SKM-1 (cell line): ENCODE measurements around the gene GLB1L3.
A peak's percentile ranks its signal among the peaks of the same experiment; 100 is the strongest.

Experiments used
- DNase-seq: peaks from one replicate; lab custom pipeline; 2025; ENCODE audit not compliant: unreplicated experiment; lab: John Stamatoyannopoulos, UW

The GLB1L3 gene

DNA sequence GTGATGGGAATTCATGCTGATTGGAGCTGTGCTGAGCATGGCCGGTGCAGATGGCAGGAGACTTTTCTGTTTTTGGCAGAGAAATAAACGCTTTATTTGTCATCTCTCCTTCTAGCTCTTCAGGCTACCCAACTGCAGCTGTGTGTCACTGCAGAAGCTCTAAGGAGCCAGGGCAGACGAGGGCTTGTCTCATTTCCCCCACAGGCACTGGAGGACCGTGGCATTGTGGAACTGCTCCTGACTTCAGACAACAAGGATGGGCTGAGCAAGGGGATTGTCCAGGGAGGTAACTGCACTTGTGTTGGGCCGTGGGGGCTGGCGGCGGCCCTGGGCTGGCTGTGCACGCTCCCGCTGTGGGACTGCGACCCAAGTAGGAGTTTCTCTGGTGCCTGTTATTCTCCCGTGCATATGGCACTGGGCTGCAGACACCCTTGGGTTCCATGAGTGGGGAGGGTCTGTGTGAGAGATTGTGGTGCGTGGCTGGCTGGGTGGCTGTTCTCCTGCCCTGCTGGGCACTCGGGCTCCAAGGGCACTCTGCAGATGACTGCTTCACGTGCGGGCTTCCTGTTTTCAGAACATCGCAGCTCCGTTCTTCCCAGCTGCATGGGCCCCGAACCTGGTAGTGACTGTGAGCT lies 82.8 kb downstream of the GLB1L3 start:
- DNase-seq = no peak

DNA sequence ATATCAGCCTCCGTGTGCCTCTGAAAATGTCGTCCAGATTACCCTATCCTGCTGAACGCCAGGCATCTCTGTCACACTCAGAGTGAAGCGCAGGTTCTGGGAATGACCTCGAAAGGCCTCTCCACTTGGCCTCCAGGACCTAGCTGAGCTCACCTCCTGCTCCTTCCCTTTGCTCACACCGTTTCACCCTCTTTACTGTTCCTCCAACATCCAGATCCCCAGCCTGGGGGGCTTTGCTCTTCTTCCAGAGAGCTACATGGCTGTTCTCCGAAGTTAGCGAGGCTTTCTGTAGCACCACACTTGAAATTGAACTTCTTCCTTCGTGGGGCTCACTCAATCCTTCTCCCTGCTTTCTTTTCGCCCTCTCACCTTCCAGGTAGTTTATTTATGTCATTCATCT lies 83.5 kb downstream of the GLB1L3 start:
- no peak for DNase-seq

DNA sequence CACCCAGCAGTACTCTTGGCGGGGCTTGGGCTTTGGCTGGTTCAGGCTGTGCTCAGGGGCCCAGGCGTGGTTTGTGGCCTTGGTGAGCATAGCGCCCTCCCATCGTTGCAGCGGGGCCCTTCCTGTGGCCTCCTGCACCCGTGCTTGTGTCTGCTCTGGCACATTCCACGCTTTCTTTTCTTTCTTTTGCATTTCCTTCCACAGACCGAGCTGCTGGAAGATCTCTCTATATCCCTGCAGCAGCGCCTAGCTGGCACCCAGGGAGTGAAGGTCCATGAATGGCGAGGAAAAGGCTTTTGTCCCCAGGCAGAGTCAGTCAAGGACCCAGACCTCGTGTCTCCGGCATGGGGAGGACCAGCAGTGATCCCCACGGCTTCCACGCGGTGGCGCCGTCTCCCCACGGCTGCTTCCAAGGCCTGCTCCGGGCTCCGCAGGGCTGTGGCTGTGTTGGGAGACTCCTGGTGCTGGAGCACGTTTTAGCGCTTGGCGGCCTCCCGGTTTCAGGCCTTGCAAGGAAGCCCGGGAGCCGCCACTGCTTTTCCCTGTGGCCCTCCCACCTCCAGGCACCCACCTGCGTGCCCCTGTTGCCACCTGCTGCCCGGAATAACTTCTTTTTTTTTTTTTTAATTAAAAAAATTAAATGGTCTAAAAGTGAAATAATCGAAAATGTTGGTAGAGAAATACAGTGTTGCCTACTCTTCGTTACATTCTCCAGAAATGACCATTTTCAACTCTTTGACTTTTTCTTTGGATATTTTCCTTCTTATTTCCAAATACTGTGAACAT lies 84.1 kb downstream of the GLB1L3 start:
- DNase-seq = peak; percentile 1

- no peak for DNase-seq
Measured at GRCh38 chr11:134361661-134362060, 85.5 kb downstream of the GLB1L3 start.

GRCh38 chr11:134362192-134362901 lies 86.2 kb downstream of the GLB1L3 start:
- no peak for DNase-seq

DNA sequence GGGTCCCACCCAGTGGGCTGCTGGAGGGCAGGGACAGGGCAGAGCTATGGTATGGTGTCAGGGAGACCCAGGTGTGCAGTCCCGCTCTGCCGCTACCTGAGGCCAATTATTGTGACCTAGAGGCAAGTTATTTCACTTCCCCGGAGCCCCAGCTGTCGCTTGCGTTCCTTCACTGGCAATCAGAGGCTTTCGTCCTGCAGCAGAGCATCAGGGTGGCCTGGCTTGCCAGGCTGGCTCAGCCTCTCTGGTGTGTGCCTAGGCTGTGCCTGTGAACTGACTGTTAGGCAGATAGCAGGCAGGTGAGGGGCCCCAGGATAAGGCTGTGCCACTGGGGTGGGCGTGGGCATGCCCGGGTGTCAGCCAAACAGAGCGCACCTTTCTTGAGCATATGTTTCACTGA lies 87.0 kb downstream of the GLB1L3 start:
- DNase-seq = no peak

DNA sequence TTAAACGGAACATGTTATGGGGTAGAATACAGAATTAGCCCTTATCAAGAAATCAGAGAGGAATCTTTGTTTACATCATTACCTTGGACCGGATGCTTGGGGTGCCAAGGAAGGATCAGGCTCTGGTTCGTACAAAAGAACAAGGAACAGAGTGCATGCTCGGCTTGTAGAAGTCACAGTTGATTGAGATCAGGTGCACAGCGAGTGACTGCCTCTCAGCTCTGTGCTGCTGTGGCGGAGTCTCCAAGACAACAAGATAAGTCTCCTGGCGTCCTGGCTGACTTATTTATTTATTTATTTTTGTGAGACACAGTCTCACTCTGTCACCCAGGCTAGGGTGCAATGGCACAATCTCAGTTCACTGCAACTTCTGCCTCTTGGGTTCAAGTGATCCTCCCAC lies 87.4 kb downstream of the GLB1L3 start:
- DNase-seq = no peak

- DNase-seq = no peak
Measured at GRCh38 chr11:134364261-134364660, 88.1 kb downstream of the GLB1L3 start.

GRCh38 chr11:134365011-134365925 lies 89.1 kb downstream of the GLB1L3 start:
- DNase-seq = no peak

GRCh38 chr11:134366254-134366653 lies 90.1 kb downstream of the GLB1L3 start:
- no peak for DNase-seq

- no peak for DNase-seq
Measured at GRCh38 chr11:134367781-134368180, 91.6 kb downstream of the GLB1L3 start.
